ENCODE data around the gene CDK5RAP3. TPM values are rescaled to one million over a fixed set of nuclear protein-coding genes. Genes with fewer than 3 reads are reported as not detected.
A peak's percentile ranks its signal among the peaks of the same experiment; 100 is the strongest.

Gene CDK5RAP3
- total RNA-seq, 1 experiment from 2014 or later, result 149 TPM

- Histone ChIP-seq H3K18ac (ENCODE audit: insufficient read length, low read depth, low read length) (no peak overlapping the region), H3K9me3 (ENCODE audit: control insufficient read depth, low read depth, low read length) (no peaks in the 10 kb centered on the region), H3K4me2 (ENCODE audit: insufficient read depth, insufficient read length, low read length) (no peak overlapping the region), H2AFZ (ENCODE audit: low read length) (no peak overlapping the region), H2AK5ac (ENCODE audit: insufficient read length, low read length) (no peak overlapping the region), H2BK20ac (ENCODE audit: low read depth, low read length, poor library complexity, severe bottlenecking) (no peak overlapping the region), H3K79me2 (ENCODE audit: insufficient read depth, low read length) (no peaks in the 10 kb centered on the region), H3K27ac (ENCODE audit: insufficient read length, low read depth, low read length) (no peak overlapping the region), H3K9ac (ENCODE audit: extremely low read depth, insufficient read length, low read length) (no peak overlapping the region), H3K27me3 (ENCODE audit: insufficient read depth, low read length) (no peaks in the 10 kb centered on the region; the same call in 1 of the 2 replicates), H2BK5ac (ENCODE audit: insufficient read length, low read length) (no peak overlapping the region), H2BK120ac (ENCODE audit: low read depth, low read length, poor library complexity, severe bottlenecking) (no peak overlapping the region), H4K20me1 (ENCODE audit: control insufficient read depth, insufficient read depth, insufficient read length) (no peaks in the 10 kb centered on the region), H3K56ac (ENCODE audit: insufficient read length, low read depth, low read length) (no peak overlapping the region), H2BK15ac (ENCODE audit: low read depth, low read length) (no peak overlapping the region), H3K4me1 (ENCODE audit: insufficient read depth, low read length) (peaks cover 7% of the 10 kb centered on the region; the same call in 1 of the 2 replicates), H3K79me1 (ENCODE audit: insufficient read depth, low read depth, low read length, poor library complexity, severe bottlenecking) (no peaks in the 10 kb centered on the region), H3K4ac (ENCODE audit: low read depth, low read length) (no peak overlapping the region), H4K91ac (ENCODE audit: insufficient read length, low read depth, low read length) (no peak overlapping the region), H2BK12ac (ENCODE audit: insufficient read length, low read depth, low read length) (no peak overlapping the region), H4K5ac (ENCODE audit: insufficient read length, low read depth, low read length) (no peak overlapping the region), H3K14ac (ENCODE audit: insufficient read depth, low read length) (no peak overlapping the region), H3K23me2 (ENCODE audit: insufficient read length, low read depth, low read length, poor library complexity, severe bottlenecking) (peaks cover 3% of the 10 kb centered on the region), H3T11ph (ENCODE audit: low read length) (no peak overlapping the region), H4K8ac (replicated peaks; ENCODE audit: insufficient read length, low read depth, low read length) (no peak overlapping the region), H3K23ac (ENCODE audit: insufficient read length, low read depth, low read length) (no peak overlapping the region)
- Mint-ChIP-seq H3K27ac (peak overlapping the region in 1 of 3 experiments; percentile 92; a peak in 3 of 7 replicates), H3K4me1 (peaks cover 48 to 54% of the 10 kb centered on the region in 2 experiments), H3K9me3 (no peaks in the 10 kb centered on the region), H3K36me3 (ENCODE audit: insufficient read depth in 1 of 3, low read depth in 3 of 3) (peaks cover 7 to 20% (median 16%) of the 10 kb centered on the region in 3 experiments; a peak in 6 of 7 replicates), H3K4me3 (no peak overlapping the region), H3K27me3 (ENCODE audit: low read depth) (peaks cover 3% of the 10 kb centered on the region)
- no peak for DNase-seq
- WGBS (ENCODE audit: extremely low coverage, insufficient read length, low lambda C conversion rate), result no CpG with 5 or more reads among the region's 5 CpGs
- no peak for TF ChIP-seq CTCF (conservative IDR thresholded peaks at IDR 0.05)
These were observed 15.6 kb downstream of the CDK5RAP3 start for GRCh38 chr17:47986520-47986919.
